ENCODE measurements around the gene PLXNA1. TPM values are rescaled to one million over a fixed set of nuclear protein-coding genes. Genes with fewer than 3 reads are reported as not detected.

The PLXNA1 gene
- total and polyA plus RNA-seq, 2 experiments from 2014 or later = 19.7 to 35.1 TPM

DNA sequence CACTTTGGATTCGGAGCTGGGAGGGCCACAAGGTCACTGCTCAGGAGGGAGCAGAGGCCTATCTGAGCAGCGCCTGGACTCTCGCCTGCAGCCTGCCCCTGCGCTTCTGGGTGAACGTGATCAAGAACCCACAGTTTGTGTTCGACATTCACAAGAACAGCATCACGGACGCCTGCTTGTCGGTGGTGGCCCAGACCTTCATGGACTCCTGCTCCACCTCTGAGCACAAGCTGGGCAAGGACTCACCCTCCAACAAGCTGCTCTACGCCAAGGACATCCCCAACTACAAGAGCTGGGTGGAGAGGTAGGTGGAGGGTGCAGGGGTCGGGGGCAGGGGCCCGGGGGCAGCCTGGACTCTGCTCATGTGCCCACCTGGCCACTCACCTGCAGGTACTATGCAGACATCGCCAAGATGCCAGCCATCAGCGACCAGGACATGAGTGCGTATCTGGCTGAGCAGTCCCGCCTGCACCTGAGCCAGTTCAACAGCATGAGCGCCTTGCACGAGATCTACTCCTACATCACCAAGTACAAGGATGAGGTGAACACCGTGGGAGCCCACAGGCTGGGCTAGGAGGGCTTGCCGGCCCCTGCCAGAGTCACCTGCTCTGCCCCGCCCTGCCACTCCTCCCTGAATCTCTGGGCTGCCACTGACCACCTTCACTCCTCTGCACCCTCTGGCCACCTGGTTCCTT lies 49.5 kb downstream of the PLXNA1 start:
- no peaks in the 10 kb centered on the region for H3K79me2 ChIP-seq
- H3K27ac ChIP-seq = no peak overlapping the region
- WGBS (ENCODE audit: low lambda C conversion rate, missing lambda C conversion rate) = 92% methylated on average over 17 of the region's 21 CpGs
- no peaks in the 10 kb centered on the region for H3K4me1 ChIP-seq (ENCODE audit: insufficient read depth)
- no peaks in the 10 kb centered on the region for H3K36me3 ChIP-seq (replicated peaks; ENCODE audit: insufficient read depth, low read depth)
- H3K4me3 ChIP-seq = no peak overlapping the region
- no peak for TF ChIP-seq EZH2phosphoT487 (IDR thresholded peaks at IDR 0.05; ENCODE audit: low read depth, severe bottlenecking, unreplicated experiment)
- TF ChIP-seq EZH2 (IDR thresholded peaks at IDR 0.05; ENCODE audit: borderline replicate concordance) = no peak
- no peak for TF ChIP-seq CTCF (IDR thresholded peaks at IDR 0.05; ENCODE audit: poor library complexity)
- no peaks in the 10 kb centered on the region for H3K9me2 ChIP-seq (replicated peaks; ENCODE audit: insufficient read depth)
- H4K20me1 ChIP-seq (ENCODE audit: insufficient read depth, poor library complexity, severe bottlenecking) = no peaks in the 10 kb centered on the region
- no peak overlapping the region for H2AFZ ChIP-seq
- DNase-seq (ENCODE audit: low spot score) = no peak
- no peaks in the 10 kb centered on the region for H3K27me3 ChIP-seq
- H3K9me3 ChIP-seq (ENCODE audit: low read depth) = no peaks in the 10 kb centered on the region
- H3K4me2 ChIP-seq = no peak overlapping the region

Other genes with a start within 250 kb of the PLXNA1 start
- not detected in 2 replicates for gene PRR23E, start 210.0 kb downstream of the PLXNA1 start, total RNA-seq
- not detected in 2 replicates for gene PRR23E, start 210.0 kb downstream of the PLXNA1 start, polyA plus RNA-seq